ENCODE measurements around the gene RUNX1.

- no peak for TF ChIP-seq EZH2 (IDR thresholded peaks at IDR 0.05; ENCODE audit: borderline replicate concordance, control insufficient read depth, low read depth, low read length)
- TF ChIP-seq TAF1 (IDR thresholded peaks at IDR 0.05; ENCODE audit: borderline replicate concordance, low read depth, low read length) = no peak
- no peak for TF ChIP-seq POLR2AphosphoS5 (IDR thresholded peaks at IDR 0.05; ENCODE audit: low read length)
- TF ChIP-seq JUND (IDR thresholded peaks at IDR 0.05; ENCODE audit: low read depth, low read length) = no peak
- TF ChIP-seq GABPA (IDR thresholded peaks at IDR 0.05; ENCODE audit: low read depth) = no peak
- no peak for TF ChIP-seq SPI1 (IDR thresholded peaks at IDR 0.05; ENCODE audit: borderline replicate concordance, insufficient read depth, low read depth, low read length)
- no peak for TF ChIP-seq CTCF (IDR thresholded peaks at IDR 0.05 in 2 of 3, conservative IDR thresholded peaks at IDR 0.05 in 1 of 3; ENCODE audit: control insufficient read depth in 2 of 3, extremely low read depth in 1 of 3, insufficient read depth in 1 of 3, low read depth in 3 of 3, low read length in 3 of 3)
- TF ChIP-seq RCOR1 (conservative IDR thresholded peaks at IDR 0.05; ENCODE audit: low read depth, low read length) = no peak
- TF ChIP-seq, protein P1, sequence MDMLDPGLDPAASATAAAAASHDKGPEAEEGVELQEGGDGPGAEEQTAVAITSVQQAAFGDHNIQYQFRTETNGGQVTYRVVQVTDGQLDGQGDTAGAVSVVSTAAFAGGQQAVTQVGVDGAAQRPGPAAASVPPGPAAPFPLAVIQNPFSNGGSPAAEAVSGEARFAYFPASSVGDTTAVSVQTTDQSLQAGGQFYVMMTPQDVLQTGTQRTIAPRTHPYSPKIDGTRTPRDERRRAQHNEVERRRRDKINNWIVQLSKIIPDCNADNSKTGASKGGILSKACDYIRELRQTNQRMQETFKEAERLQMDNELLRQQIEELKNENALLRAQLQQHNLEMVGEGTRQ (IDR thresholded peaks at IDR 0.05; ENCODE audit: borderline replicate concordance, low read depth, low read length) = no peak
- no peak for TF ChIP-seq POLR2A (IDR thresholded peaks at IDR 0.05; ENCODE audit: low read depth, low read length)
- TF ChIP-seq NRF1 (conservative IDR thresholded peaks at IDR 0.05; ENCODE audit: low read depth, low read length) = no peak
Observed at GRCh38 chr21:34926803-34927467, 122.2 kb downstream of the RUNX1 start.

Measured in GM12878 (cell line).